ENCODE results near the gene ZBTB38.

The ZBTB38 gene

GRCh38 chr3:141410846-141411245 is 42.5 kb downstream of the ZBTB38 start:
- peak; percentile 50 for DNase-seq (ENCODE audit: low read depth, low spot score)
- in situ Hi-C loops (cut with HindIII; ENCODE audit: low sequenced_read_pairs) = no loop called here
- no peak for TF ChIP-seq CTCF (IDR thresholded peaks at IDR 0.05; ENCODE audit: low read depth, low read length)
- H3K4me3 ChIP-seq (ENCODE audit: low read depth, low read length) = no peak overlapping the region

- peak; percentile 56 for DNase-seq (ENCODE audit: low read depth, low spot score)
- H3K4me3 ChIP-seq (ENCODE audit: low read depth, low read length) = no peak overlapping the region
- in situ Hi-C loops (cut with HindIII; ENCODE audit: low sequenced_read_pairs) = no loop called here
- no peak for TF ChIP-seq CTCF (IDR thresholded peaks at IDR 0.05; ENCODE audit: low read depth, low read length)
Measured at GRCh38 chr3:141411251-141411771, 43.0 kb downstream of the ZBTB38 start.

DNA sequence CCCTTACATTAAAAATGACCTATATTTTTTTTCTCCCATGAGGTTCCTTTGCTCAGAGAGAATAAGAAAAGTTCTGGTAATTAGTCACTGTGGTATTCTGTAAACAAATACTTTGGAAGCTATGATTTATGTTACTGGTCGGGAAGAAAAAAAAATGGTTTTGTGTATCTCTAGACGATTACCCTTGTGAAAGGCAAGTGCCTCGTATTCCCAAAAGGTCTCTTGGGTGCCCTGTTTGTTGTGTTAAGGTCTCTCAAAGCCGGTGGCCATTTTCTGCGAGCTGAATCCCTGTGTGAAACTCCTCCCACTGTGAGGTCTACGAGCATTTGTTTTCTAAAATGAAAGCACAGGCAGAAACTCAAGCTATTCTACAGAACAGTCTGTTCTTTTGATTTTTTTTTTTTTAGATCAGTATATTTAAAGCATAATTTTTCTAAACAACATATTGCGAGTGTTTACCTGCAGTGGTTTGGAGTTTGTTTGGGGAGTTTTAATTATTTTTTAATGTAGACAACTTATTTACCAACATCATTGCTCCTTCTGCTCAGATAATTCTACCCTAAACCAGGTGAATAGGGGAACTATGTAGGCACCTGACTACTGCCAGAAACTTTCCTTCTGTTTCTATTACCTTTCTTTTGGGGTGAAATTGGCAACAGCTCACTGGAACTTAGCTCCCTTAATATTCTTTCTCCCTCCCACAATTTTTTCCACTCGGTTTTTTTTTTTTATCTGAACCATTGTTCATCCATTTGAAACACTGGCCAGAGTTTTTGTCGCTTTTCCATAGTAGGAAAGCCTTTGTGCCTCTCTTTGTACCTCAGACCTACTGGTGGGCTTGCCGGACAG is 44.0 kb downstream of the ZBTB38 start:
- H3K4me3 ChIP-seq (ENCODE audit: low read depth, low read length) = no peak overlapping the region
- in situ Hi-C loops (cut with HindIII; ENCODE audit: low sequenced_read_pairs) = no loop called here
- peak; percentile 84 for DNase-seq (ENCODE audit: low read depth, low spot score)
- no peak for TF ChIP-seq CTCF (IDR thresholded peaks at IDR 0.05; ENCODE audit: low read depth, low read length)

DNA sequence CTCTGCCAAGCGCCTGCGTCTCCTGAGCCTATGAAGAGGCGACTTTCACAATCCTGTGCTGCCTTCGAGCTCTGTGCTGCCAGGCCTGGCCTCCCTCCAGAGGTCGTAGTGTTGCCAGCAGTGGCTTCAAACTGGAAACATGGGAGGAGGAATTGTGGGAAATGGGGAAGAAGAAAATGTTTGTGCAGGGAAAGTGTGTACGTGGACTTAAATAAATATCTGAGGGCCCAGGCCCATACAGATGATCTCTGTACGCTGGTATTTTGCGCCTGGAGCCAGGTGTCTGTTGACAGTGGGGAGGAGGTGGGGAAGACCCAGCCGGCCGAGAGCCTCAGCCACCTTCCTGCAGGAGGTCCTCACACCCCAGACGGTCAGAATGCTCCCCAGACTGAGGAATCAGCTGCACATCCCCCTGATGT is 44.6 kb downstream of the ZBTB38 start:
- H3K4me3 ChIP-seq (ENCODE audit: low read depth, low read length) = no peak overlapping the region
- peak; percentile 79 for DNase-seq (ENCODE audit: low read depth, low spot score)
- in situ Hi-C loops (cut with HindIII; ENCODE audit: low sequenced_read_pairs) = no loop called here
- TF ChIP-seq CTCF (IDR thresholded peaks at IDR 0.05; ENCODE audit: low read depth, low read length) = no peak

- no peak for TF ChIP-seq CTCF (IDR thresholded peaks at IDR 0.05; ENCODE audit: low read depth, low read length)
- no peak for DNase-seq (ENCODE audit: low read depth, low spot score)
- in situ Hi-C loops (cut with HindIII; ENCODE audit: low sequenced_read_pairs) = no loop called here
- H3K4me3 ChIP-seq (ENCODE audit: low read depth, low read length) = no peak overlapping the region
Measured at GRCh38 chr3:141413391-141413790, 45.1 kb downstream of the ZBTB38 start.

DNA sequence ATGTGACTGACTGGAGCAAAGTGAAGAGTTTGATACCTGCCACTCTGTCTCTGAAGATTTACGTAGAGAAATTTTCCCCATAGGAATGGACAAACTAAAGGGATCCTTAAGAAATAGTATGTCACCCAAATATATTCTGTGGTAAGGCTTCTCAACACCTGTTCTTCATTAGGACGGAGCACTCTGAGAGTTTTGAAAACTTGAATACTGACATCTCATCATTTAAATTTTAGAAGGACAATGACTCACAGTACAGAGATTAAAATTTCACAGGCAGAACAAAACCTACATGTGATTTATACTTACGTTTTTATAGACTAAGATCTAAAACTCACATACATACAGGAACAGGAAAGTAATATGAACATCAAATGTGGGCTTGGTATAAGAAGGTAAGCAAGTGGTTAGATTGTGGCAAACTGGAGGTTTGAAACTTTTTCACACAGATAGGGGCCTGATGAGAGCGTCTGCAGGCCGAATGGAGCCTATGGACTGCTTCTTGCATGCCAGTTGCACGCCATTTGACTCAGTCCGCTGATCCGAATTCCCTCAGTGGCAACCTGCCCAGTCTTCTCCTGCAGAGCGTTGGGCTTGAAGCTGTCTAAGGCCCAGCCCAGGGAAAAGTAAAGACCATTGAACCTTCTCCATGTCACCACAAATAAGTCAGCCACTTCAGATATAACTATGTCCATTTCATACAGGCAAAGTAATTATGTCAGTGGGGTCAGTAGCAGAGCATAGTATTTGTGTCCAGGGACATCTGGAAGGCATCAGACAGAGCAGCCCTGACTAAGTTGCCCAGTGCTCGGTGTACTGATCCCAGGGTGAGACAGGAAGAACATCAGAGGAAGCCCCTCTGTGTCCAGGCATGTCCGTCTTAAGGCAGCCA is 45.7 kb downstream of the ZBTB38 start:
- no peak overlapping the region for H3K4me3 ChIP-seq (ENCODE audit: low read depth, low read length)
- in situ Hi-C loops (cut with HindIII; ENCODE audit: low sequenced_read_pairs) = no loop called here
- peak; percentile 66 for DNase-seq (ENCODE audit: low read depth, low spot score)
- TF ChIP-seq CTCF (IDR thresholded peaks at IDR 0.05; ENCODE audit: low read depth, low read length) = no peak

Data from astrocyte of the spinal cord (primary cell).